Tibial artery (tissue), 4 donors: ENCODE results near the gene LRFN2.

ENCODE experiments used
- DNase-seq, 2 donors: peaks; one replicate each; pipeline ENCODE4 v3.0.0-alpha.2; 2019
- H3K27ac ChIP-seq, 2 donors: fragments of 200-600 bp; sonication (generic) in 1 of 2; 1 replicate in 1 of 2; 2 replicates in 1 of 2; pipeline ENCODE4 v1.5.1; 2018 to 2019; ENCODE audit warnings: mild to moderate bottlenecking in 1 of 2
- H3K27me3 ChIP-seq, 2 donors: fragments of 200-600 bp; sonication (generic) in 1 of 2; one replicate each; pipeline versions ENCODE4 v1.5.1 to v1.6.0; 2016 to 2019
- H3K36me3 ChIP-seq, 3 donors: fragments of 200-600 bp; sonication (generic) in 2 of 3; one replicate each; pipeline ENCODE4 v1.5.1; 2016 to 2019; ENCODE audit warnings: mild to moderate bottlenecking in 2 of 3
- H3K4me1 ChIP-seq, 4 donors: fragments of 200-600 bp; sonication (generic) in 2 of 4; 1 replicate in 3 of 4; 2 replicates in 1 of 4; pipeline ENCODE4 v1.5.1; 2016 to 2019
- H3K4me3 ChIP-seq, 2 donors: fragments of 200-600 bp; sonication (generic) in 1 of 2; 1 replicate in 1 of 2; 2 replicates in 1 of 2; pipeline ENCODE4 v1.5.1; 2018 to 2019; ENCODE audit warnings: mild to moderate bottlenecking in 2 of 2
- H3K9me3 ChIP-seq, 3 donors: fragments of 200-600 bp; sonication (generic) in 1 of 3; one replicate each; pipeline ENCODE4 v1.5.1; 2016 to 2019
- intact Hi-C: fragments of 100-400 bp; cut with DNase I; formaldehyde crosslinking; loops from one replicate; pipeline ENCODE4 v1.15.0; 2023; ENCODE audit warnings: low total_unique reads
- TF ChIP-seq, protein P1 (sequence below), 2 experiments: fragments of 200-600 bp in 1 of 2; fragments of 450-650 bp in 1 of 2; IDR thresholded peaks; one replicate each; pipeline ENCODE4 v1.5.1; 2017 to 2019; ENCODE audit warnings: antibody characterized with exemption in 2 of 2, mild to moderate bottlenecking in 1 of 2, moderate library complexity in 1 of 2

Gene LRFN2

GRCh38 chr6:40535819-40536380 is 51.3 kb downstream of the LRFN2 start:
- DNase-seq, result no peak
- Histone ChIP-seq H3K27me3 (peaks cover 0 to 17% of the 10 kb centered on the region in 2 donors), H3K4me3 (no peak overlapping the region), H3K36me3 (no peaks in the 10 kb centered on the region), H3K4me1 (no peaks in the 10 kb centered on the region), H3K27ac (no peak overlapping the region), H3K9me3 (no peaks in the 10 kb centered on the region)
- intact Hi-C loops, result no loop called here
- TF ChIP-seq, protein P1, sequence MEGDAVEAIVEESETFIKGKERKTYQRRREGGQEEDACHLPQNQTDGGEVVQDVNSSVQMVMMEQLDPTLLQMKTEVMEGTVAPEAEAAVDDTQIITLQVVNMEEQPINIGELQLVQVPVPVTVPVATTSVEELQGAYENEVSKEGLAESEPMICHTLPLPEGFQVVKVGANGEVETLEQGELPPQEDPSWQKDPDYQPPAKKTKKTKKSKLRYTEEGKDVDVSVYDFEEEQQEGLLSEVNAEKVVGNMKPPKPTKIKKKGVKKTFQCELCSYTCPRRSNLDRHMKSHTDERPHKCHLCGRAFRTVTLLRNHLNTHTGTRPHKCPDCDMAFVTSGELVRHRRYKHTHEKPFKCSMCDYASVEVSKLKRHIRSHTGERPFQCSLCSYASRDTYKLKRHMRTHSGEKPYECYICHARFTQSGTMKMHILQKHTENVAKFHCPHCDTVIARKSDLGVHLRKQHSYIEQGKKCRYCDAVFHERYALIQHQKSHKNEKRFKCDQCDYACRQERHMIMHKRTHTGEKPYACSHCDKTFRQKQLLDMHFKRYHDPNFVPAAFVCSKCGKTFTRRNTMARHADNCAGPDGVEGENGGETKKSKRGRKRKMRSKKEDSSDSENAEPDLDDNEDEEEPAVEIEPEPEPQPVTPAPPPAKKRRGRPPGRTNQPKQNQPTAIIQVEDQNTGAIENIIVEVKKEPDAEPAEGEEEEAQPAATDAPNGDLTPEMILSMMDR (IDR thresholded peaks at IDR 0.05), result no peak

GRCh38 chr6:40535110-40535818 is 51.9 kb downstream of the LRFN2 start:
- intact Hi-C loops, result no loop called here
- no peak overlapping the region for H3K27ac ChIP-seq
- peaks cover 0 to 13% of the 10 kb centered on the region in 2 donors for H3K27me3 ChIP-seq
- H3K36me3 ChIP-seq, result no peaks in the 10 kb centered on the region
- H3K4me3 ChIP-seq, result no peak overlapping the region
- no peak for DNase-seq
- no peaks in the 10 kb centered on the region for H3K4me1 ChIP-seq
- H3K9me3 ChIP-seq, result no peaks in the 10 kb centered on the region
- TF ChIP-seq, protein P1 (IDR thresholded peaks at IDR 0.05), result no peak

DNA sequence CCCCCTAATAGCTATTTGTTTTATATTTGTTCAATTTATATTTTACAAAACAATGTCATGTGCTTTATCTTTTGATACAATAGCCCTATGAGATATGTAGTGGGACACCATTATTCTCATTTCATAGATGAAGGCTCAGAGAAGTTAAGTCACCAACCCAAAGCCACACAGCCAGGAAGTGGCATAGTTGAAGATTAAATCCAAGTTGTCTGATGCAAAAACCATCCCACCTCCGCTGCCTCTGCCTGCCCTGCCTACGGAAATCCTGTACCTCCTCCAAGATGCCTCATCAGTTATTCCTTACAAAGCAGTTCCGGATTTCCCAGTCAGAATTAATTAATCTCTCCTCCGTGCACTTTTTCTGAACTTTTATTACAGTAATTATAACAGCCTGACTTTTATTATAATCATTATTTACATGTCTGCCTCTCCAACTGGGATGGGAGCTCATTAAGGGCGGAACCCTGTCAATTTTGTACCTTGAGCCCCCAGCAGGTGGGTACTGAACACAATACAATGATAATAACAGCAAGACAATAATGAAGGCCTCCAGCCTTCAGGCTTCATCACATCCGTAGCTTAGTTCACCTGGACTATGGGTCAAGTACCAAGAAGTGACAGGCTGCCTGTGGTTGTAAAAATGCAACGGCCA is 54.7 kb downstream of the LRFN2 start:
- no peaks in the 10 kb centered on the region for H3K9me3 ChIP-seq
- TF ChIP-seq, protein P1 (IDR thresholded peaks at IDR 0.05), result no peak
- H3K27me3 ChIP-seq, result no peaks in the 10 kb centered on the region
- H3K4me3 ChIP-seq, result no peak overlapping the region
- DNase-seq, result no peak
- H3K36me3 ChIP-seq, result no peaks in the 10 kb centered on the region
- intact Hi-C loops, result no loop called here
- no peak overlapping the region for H3K27ac ChIP-seq
- no peaks in the 10 kb centered on the region for H3K4me1 ChIP-seq

DNA sequence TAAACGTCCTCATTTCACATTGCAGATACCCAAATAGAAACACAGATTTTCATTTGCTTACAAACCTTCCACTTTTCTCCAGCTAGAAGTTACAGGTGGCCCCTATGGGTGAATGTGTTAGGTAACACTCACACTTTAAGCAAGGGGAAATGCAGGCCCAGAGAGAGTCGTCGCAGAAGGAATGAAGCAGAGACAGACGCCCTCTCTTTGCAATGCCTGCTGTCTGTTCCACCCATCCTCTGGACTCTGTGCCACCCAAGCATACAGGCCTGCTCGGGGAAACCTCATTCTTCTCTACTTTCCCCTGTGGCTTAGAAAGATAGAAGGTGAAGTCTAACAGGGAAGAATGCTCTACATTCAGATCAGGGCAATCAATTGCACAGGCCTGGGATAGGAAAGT is 57.2 kb downstream of the LRFN2 start:
- no peaks in the 10 kb centered on the region for H3K4me1 ChIP-seq
- DNase-seq, result no peak
- H3K4me3 ChIP-seq, result no peak overlapping the region
- H3K27me3 ChIP-seq, result no peaks in the 10 kb centered on the region
- no peaks in the 10 kb centered on the region for H3K36me3 ChIP-seq
- no peaks in the 10 kb centered on the region for H3K9me3 ChIP-seq
- TF ChIP-seq, protein P1 (IDR thresholded peaks at IDR 0.05), result no peak
- intact Hi-C loops, result no loop called here
- H3K27ac ChIP-seq, result no peak overlapping the region

GRCh38 chr6:40529040-40529439 is 58.1 kb downstream of the LRFN2 start:
- H3K4me3 ChIP-seq, result no peak overlapping the region
- H3K36me3 ChIP-seq, result no peaks in the 10 kb centered on the region
- no peak for DNase-seq
- intact Hi-C loops, result no loop called here
- TF ChIP-seq, protein P1 (IDR thresholded peaks at IDR 0.05), result no peak
- H3K27me3 ChIP-seq, result no peaks in the 10 kb centered on the region
- H3K9me3 ChIP-seq, result no peaks in the 10 kb centered on the region
- no peaks in the 10 kb centered on the region for H3K4me1 ChIP-seq
- H3K27ac ChIP-seq, result no peak overlapping the region
